ENCODE measurements around the gene AKAP8L.
"Not testable (repeated sequence)": the region's sequence is repeated elsewhere in the genome, so short reads cannot be mapped to it uniquely, and the experiment has no call there.

AKAP8L gene

DNA sequence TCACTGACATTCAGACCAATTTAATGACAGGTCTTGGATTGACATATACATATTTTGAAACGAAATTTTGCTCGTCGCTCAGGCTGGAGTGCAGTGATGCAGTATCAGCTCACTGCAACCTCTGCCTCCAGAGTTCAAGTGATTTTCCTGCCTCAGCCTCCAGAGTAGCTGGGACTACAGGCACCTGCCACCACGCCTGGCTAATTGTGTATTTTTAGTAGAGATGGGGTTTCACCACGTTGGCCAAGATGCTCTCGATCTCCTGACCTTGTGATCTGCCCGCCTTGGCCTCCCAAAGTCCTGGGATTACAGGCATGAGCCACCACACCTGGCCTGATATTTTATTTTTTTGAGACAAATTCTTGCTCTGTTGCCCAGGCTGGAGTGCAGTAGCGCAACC is 66.3 kb downstream of the AKAP8L start:
- not testable (repeated sequence) for DNase-seq

DNA sequence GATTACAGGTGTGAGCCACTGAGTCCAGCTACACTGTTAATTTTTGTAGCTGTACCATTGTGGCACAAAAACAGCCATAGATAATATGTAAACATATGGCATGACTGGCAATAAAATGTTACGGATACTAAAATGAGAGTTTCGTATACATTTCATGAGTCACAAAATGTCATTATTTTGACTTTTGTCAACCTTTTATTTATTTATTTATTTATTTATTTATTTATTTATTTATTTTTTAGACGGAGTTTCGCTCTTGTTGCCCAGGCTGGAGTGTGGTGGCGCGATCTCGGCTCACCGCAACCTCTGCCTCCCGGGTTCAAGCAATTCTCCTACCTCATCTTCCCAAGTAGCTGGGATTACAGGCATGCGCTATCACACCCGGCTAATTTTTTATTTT is 77.5 kb downstream of the AKAP8L start:
- not testable (repeated sequence) for DNase-seq

- no peak for DNase-seq
These were observed 78.7 kb downstream of the AKAP8L start for GRCh38 chr19:15340086-15340485.

- no peak for DNase-seq
These were observed 81.6 kb downstream of the AKAP8L start for GRCh38 chr19:15337202-15337601.

DNA sequence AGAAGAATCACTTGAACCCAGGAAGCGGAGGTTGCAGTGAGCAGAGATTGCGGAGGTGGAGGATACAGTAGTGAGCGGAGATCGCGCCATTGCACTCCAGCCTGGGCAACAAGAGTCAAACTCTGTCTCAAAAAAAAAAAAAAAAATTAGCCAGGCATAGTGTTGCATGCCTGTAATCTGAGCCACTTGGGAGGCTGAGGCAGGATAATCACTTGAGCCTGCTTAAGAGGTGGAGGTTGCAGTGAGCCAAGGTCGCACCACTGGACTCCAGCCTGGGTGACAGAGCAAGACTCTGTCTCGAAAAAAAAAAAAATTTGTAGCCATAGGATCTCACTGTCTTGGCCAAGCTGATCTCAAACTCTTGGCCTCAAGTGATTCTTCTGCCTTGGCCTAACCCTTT is 82.8 kb downstream of the AKAP8L start:
- not testable (repeated sequence) for DNase-seq

DNA sequence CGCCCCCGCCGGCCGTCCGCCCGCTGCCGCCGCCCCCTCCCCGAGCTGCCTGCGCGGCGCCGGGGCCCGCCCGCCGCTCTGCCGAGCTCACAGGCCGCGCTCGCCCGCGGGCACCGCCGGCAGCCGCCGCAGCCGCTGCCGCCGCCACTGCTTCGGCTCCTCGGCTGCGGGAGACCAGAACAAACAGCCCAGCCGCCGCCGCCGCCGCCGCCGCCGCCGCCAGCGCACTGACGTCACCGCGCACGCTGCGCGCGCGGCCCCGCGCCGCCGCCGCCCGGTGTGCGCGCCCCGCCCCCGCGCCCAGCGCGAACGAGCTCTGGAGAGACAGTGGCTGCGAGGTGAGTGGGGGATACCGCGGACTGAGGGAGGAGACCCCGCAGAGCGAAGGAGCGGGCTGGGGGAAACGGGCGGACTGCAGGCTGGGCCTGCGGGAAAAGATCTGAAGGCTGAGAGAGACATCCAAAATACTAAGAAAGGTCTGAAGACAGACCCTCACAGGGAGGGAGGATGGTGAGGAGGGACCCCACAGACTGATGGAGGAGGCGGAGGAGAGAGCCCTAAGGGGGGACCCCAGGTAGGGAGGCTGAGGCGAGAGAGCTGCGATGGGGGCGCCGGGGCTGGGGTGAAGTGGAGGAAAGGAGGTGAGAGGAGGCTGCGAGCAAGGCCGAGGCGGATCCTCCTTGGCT is 86.3 kb downstream of the AKAP8L start, which contains the start of gene BRD4:
TSS of gene BRD4 (minus strand) at position 229 of the 686 bp plus-strand sequence. CDS start 59,440 bp downstream, outside the sequence.
- DNase-seq = no peak

- DNase-seq = no peak
These were observed 87.1 kb downstream of the AKAP8L start for GRCh38 chr19:15331419-15332310.

DNA sequence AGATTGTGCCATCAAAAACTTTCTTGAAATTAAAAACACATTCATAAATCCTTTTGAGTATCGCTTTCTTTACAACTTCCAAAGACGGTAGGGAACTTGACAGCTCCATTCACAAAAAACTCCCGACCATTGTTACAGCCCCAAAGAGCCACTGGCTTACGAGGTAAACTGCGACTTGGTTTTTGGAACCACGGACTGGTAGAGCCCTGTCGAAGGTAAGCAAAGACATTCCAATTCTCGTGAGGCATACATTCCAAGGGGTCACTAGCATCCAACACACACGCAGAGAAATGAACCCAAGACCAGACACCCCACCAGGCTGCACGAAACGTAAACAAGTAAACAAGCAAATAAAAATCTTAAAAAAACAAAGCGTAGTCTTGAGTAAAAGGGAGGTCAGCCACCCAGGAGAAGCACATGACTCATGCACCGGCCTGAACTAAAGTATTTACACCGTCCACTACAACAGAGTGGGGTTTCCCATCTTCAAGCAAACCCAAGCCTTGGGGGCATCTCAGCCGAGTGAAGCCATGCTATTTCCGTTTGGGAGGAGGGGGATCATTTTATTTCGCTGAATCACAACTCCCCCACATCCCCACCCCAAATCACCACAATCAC is 87.9 kb downstream of the AKAP8L start:
- no peak for DNase-seq
